GM21526 (cell line): ENCODE results near the gene DRC7.
"Not testable (repeated sequence)": the region's sequence is repeated elsewhere in the genome, so short reads cannot be mapped to it uniquely, and the experiment has no call there.

ENCODE experiments used
- ATAC-seq: cut with Tn5 transposase; IDR thresholded peaks from one replicate; pipeline ENCODE4 v1.9.1; 2021; ENCODE audit warnings: moderate library complexity; ENCODE audit not compliant: unreplicated experiment, low FRiP score

Gene DRC7

GRCh38 chr16:57708168-57708567 is 13.6 kb downstream of the DRC7 start:
- no peak for ATAC-seq

GRCh38 chr16:57709663-57710062 is 15.1 kb downstream of the DRC7 start:
- no peak for ATAC-seq

- no peak for ATAC-seq
These were observed 16.7 kb downstream of the DRC7 start for GRCh38 chr16:57711346-57711745.

- ATAC-seq: no peak
These were observed 17.4 kb downstream of the DRC7 start for GRCh38 chr16:57711993-57712392.

- not testable (repeated sequence) for ATAC-seq
These were observed 18.0 kb downstream of the DRC7 start for GRCh38 chr16:57712569-57712968.

GRCh38 chr16:57713596-57713995 is 19.0 kb downstream of the DRC7 start:
- no peak for ATAC-seq

- ATAC-seq: no peak
These were observed 19.4 kb downstream of the DRC7 start for GRCh38 chr16:57714047-57714446.

GRCh38 chr16:57720142-57720575 is 25.6 kb downstream of the DRC7 start:
- no peak for ATAC-seq

- no peak for ATAC-seq
These were observed 27.0 kb downstream of the DRC7 start for GRCh38 chr16:57721356-57722209.

GRCh38 chr16:57722210-57722499 is 27.5 kb downstream of the DRC7 start:
- no peak for ATAC-seq

GRCh38 chr16:57722651-57723050 is 28.0 kb downstream of the DRC7 start:
- ATAC-seq: no peak

GRCh38 chr16:57723170-57723569 is 28.6 kb downstream of the DRC7 start:
- no peak for ATAC-seq

- no peak for ATAC-seq
These were observed 29.9 kb downstream of the DRC7 start for GRCh38 chr16:57724531-57724930.

GRCh38 chr16:57725151-57725550 is 30.5 kb downstream of the DRC7 start:
- no peak for ATAC-seq

- ATAC-seq: no peak
These were observed 30.9 kb downstream of the DRC7 start for GRCh38 chr16:57725554-57725953.

- ATAC-seq: no peak
These were observed 31.4 kb downstream of the DRC7 start for GRCh38 chr16:57725976-57726375.

- no peak for ATAC-seq
These were observed 31.9 kb downstream of the DRC7 start for GRCh38 chr16:57726433-57726947.

- no peak for ATAC-seq
These were observed 33.0 kb downstream of the DRC7 start for GRCh38 chr16:57727610-57728009.

- no peak for ATAC-seq
These were observed 34.0 kb downstream of the DRC7 start for GRCh38 chr16:57728336-57729181.

- no peak for ATAC-seq
These were observed 34.5 kb downstream of the DRC7 start for GRCh38 chr16:57729182-57729484.

GRCh38 chr16:57729852-57730251 is 35.2 kb downstream of the DRC7 start:
- ATAC-seq: not testable (repeated sequence)
